Naive thymus-derived CD4-positive, alpha-beta T cell (primary cell): ENCODE results near the gene DIS3L2. TPM values are rescaled to one million over a fixed set of nuclear protein-coding genes. Genes with fewer than 3 reads are reported as not detected.
A peak's percentile ranks its signal among the peaks of the same experiment; 100 is the strongest.

Source experiments
- ATAC-seq: fragments of 150-1000 bp; cut with Tn5 transposase; 2 replicates; pipeline ENCODE4 v1.10.0; 2021; ENCODE audit warnings: mild to moderate bottlenecking, moderate library complexity
- CTCF ChIA-PET: fragments of 350-600 bp; sonication (Branson Sonifier 250); formaldehyde crosslinking; loops from one replicate; lab custom pipeline; 2021; ENCODE audit warnings: antibody characterized with exemption; lab: Charles Lee
- POLR2A ChIA-PET: fragments of 350-600 bp; sonication (Branson Sonifier 250); formaldehyde crosslinking; loops from one replicate; lab custom pipeline; 2021; ENCODE audit warnings: antibody characterized with exemption, inconsistent platforms; lab: Charles Lee
- DNase-seq, 9 donors: peaks; one replicate each; pipeline versions ENCODE4 v3.0.0 to v3.0.0-alpha.2; 2020 to 2022; ENCODE audit warnings: mixed read lengths in 1 of 9
- H3K27ac ChIP-seq: one replicate; pipeline ENCODE4 v1.7.0; 2013; ENCODE audit warnings: mild to moderate bottlenecking, low read depth, low read length, moderate library complexity
- H3K27me3 ChIP-seq, 2 donors: one replicate each; pipeline ENCODE4 v1.7.0; 2013; ENCODE audit warnings: low read length in 2 of 2, mild to moderate bottlenecking in 2 of 2, moderate library complexity in 2 of 2; ENCODE audit not compliant: control insufficient read depth in 2 of 2, insufficient read depth in 2 of 2
- H3K36me3 ChIP-seq, 3 experiments: 1 replicate in 2 of 3; 2 replicates in 1 of 3; pipeline ENCODE4 v1.7.0; 2013; ENCODE audit warnings: low read length in 3 of 3, mild to moderate bottlenecking in 3 of 3, moderate library complexity in 1 of 3; ENCODE audit not compliant: insufficient read depth in 3 of 3, control insufficient read depth in 2 of 3
- H3K4me1 ChIP-seq, 2 donors: one replicate each; pipeline ENCODE4 v1.7.0; 2013; ENCODE audit warnings: low read length in 2 of 2, mild to moderate bottlenecking in 2 of 2, moderate library complexity in 1 of 2; ENCODE audit not compliant: control insufficient read depth in 2 of 2, insufficient read depth in 2 of 2
- H3K4me3 ChIP-seq: 2 replicates; pipeline ENCODE4 v1.7.0; 2013; ENCODE audit warnings: mild to moderate bottlenecking, low read length
- H3K9me3 ChIP-seq, 3 experiments: 1 replicate in 2 of 3; 2 replicates in 1 of 3; pipeline ENCODE4 v1.7.0; 2013; ENCODE audit warnings: low read length in 3 of 3; ENCODE audit not compliant: control insufficient read depth in 2 of 3
- H3K27ac Mint-ChIP-seq, 9 donors: one replicate each; pipeline ENCODE4 v1.8.0; 2020 to 2022; ENCODE audit warnings: mixed read lengths in 9 of 9, mild to moderate bottlenecking in 8 of 9, moderate library complexity in 5 of 9, inconsistent platforms in 2 of 9
- H3K27me3 Mint-ChIP-seq, 5 donors: one replicate each; pipeline ENCODE4 v1.8.0; 2021 to 2022; ENCODE audit warnings: mixed read lengths in 5 of 5, mild to moderate bottlenecking in 1 of 5
- H3K36me3 Mint-ChIP-seq, 5 donors: one replicate each; pipeline ENCODE4 v1.8.0; 2020 to 2022; ENCODE audit warnings: mixed read lengths in 5 of 5, mild to moderate bottlenecking in 3 of 5, inconsistent platforms in 1 of 5
- H3K4me1 Mint-ChIP-seq, 7 donors: one replicate each; pipeline ENCODE4 v1.8.0; 2020 to 2022; ENCODE audit warnings: mixed read lengths in 7 of 7, mild to moderate bottlenecking in 3 of 7, inconsistent platforms in 1 of 7
- H3K4me3 Mint-ChIP-seq, 10 donors: one replicate each; pipeline ENCODE4 v1.8.0; 2020 to 2022; ENCODE audit warnings: mild to moderate bottlenecking in 10 of 10, mixed read lengths in 10 of 10, moderate library complexity in 6 of 10, inconsistent platforms in 2 of 10
- H3K9me3 Mint-ChIP-seq, 11 donors: one replicate each; pipeline ENCODE4 v1.8.0; 2020 to 2022; ENCODE audit warnings: mixed read lengths in 11 of 11, mild to moderate bottlenecking in 4 of 11, inconsistent platforms in 1 of 11, moderate library complexity in 1 of 11
- intact Hi-C, 2 donors: fragments of 100-400 bp; cut with micrococcal nuclease; formaldehyde crosslinking; loops; one replicate each; pipeline ENCODE4 v1.15.1; 2023
- polyA plus RNA-seq, 2 donors: library from polyadenylated mRNA; unstranded; fragments of 300-500 nt; fragmentation: Illumina TruSeq; gene quantifications; one replicate each; pipeline ENCODE4 v1.2.3, GENCODE V29; 2021
- total RNA-seq, 6 experiments: library from RNA in 5 of 6; stranded (reverse) in 5 of 6; gene quantifications; 1 replicate in 5 of 6; 2 replicates in 1 of 6; pipeline ENCODE4 v1.2.3 and lab custom pipeline; 2021 to 2026

DIS3L2 gene
- total and polyA plus RNA-seq, 7 experiments from 2014 or later = 17.9 to 78.4 (median 59.7) TPM

GRCh38 chr2:232210306-232210705 lies 248.8 kb downstream of the DIS3L2 start:
- no peak overlapping the region for H3K27ac ChIP-seq
- DNase-seq = no peak
- Mint-ChIP-seq H3K9me3 (no peaks in the 10 kb centered on the region), H3K4me1 (peaks cover 0 to 15% (median 6%) of the 10 kb centered on the region in 7 donors), H3K27ac (peak overlapping the region in 1 of 9 donors; percentile 16), H3K4me3 (no peak overlapping the region), H3K27me3 (no peaks in the 10 kb centered on the region), H3K36me3 (peaks cover 15 to 49% (median 28%) of the 10 kb centered on the region in 5 donors)
- H3K4me1 ChIP-seq = no peaks in the 10 kb centered on the region
- POLR2A ChIA-PET = no interaction called here
- intact Hi-C loops = no loop called here
- CTCF ChIA-PET = no interaction called here
- no peak overlapping the region for H3K4me3 ChIP-seq
- H3K36me3 ChIP-seq = peaks cover 0 to 28% (median 0%) of the 10 kb centered on the region in 3 experiments
- ATAC-seq = no peak
- H3K9me3 ChIP-seq = no peaks in the 10 kb centered on the region
- no peaks in the 10 kb centered on the region for H3K27me3 ChIP-seq

GRCh38 chr2:232211743-232212686 lies 250.5 kb downstream of the DIS3L2 start:
- no peaks in the 10 kb centered on the region for H3K9me3 ChIP-seq
- ATAC-seq = no peak
- POLR2A ChIA-PET = no interaction called here
- peaks cover 15 to 61% (median 38%) of the 10 kb centered on the region in 5 donors for H3K36me3 Mint-ChIP-seq
- no peaks in the 10 kb centered on the region for H3K27me3 Mint-ChIP-seq
- no peak overlapping the region for H3K4me3 Mint-ChIP-seq
- no peak overlapping the region for H3K4me3 ChIP-seq
- peaks cover 0 to 1% (median 0%) of the 10 kb centered on the region in 11 donors for H3K9me3 Mint-ChIP-seq
- H3K27ac Mint-ChIP-seq = no peak overlapping the region
- H3K36me3 ChIP-seq = peaks cover 0 to 28% (median 0%) of the 10 kb centered on the region in 3 experiments
- no peaks in the 10 kb centered on the region for H3K27me3 ChIP-seq
- intact Hi-C loops = no loop called here
- no peak for DNase-seq
- peaks cover 5 to 20% (median 15%) of the 10 kb centered on the region in 7 donors for H3K4me1 Mint-ChIP-seq
- no peaks in the 10 kb centered on the region for H3K4me1 ChIP-seq
- CTCF ChIA-PET = no interaction called here
- no peak overlapping the region for H3K27ac ChIP-seq

- no peak overlapping the region for H3K4me3 ChIP-seq
- peaks cover 15 to 61% (median 38%) of the 10 kb centered on the region in 5 donors for H3K36me3 Mint-ChIP-seq
- no peak for DNase-seq
- H3K36me3 ChIP-seq = peaks cover 0 to 28% (median 0%) of the 10 kb centered on the region in 3 experiments
- no peaks in the 10 kb centered on the region for H3K9me3 ChIP-seq
- no peaks in the 10 kb centered on the region for H3K27me3 Mint-ChIP-seq
- intact Hi-C loops = no loop called here
- H3K4me1 ChIP-seq = peaks cover 0 to 6% of the 10 kb centered on the region in 2 donors
- H3K4me3 Mint-ChIP-seq = no peak overlapping the region
- no peak for ATAC-seq
- H3K27me3 ChIP-seq = no peaks in the 10 kb centered on the region
- POLR2A ChIA-PET = no interaction called here
- CTCF ChIA-PET = no interaction called here
- H3K27ac ChIP-seq = no peak overlapping the region
- H3K9me3 Mint-ChIP-seq = peaks cover 0 to 1% (median 0%) of the 10 kb centered on the region in 11 donors
- no peak overlapping the region for H3K27ac Mint-ChIP-seq
- H3K4me1 Mint-ChIP-seq = peaks cover 5 to 26% (median 21%) of the 10 kb centered on the region in 7 donors
These were observed 251.7 kb downstream of the DIS3L2 start for GRCh38 chr2:232213176-232213575.

- Mint-ChIP-seq H3K4me1 (peaks cover 10 to 35% (median 30%) of the 10 kb centered on the region in 7 donors), H3K27ac (no peak overlapping the region), H3K36me3 (peaks cover 15 to 61% (median 36%) of the 10 kb centered on the region in 5 donors), H3K9me3 (peaks cover 0 to 1% (median 0%) of the 10 kb centered on the region in 11 donors), H3K27me3 (no peaks in the 10 kb centered on the region), H3K4me3 (no peak overlapping the region)
- Histone ChIP-seq H3K9me3 (no peaks in the 10 kb centered on the region), H3K36me3 (peaks cover 0 to 27% (median 0%) of the 10 kb centered on the region in 3 experiments), H3K27me3 (no peaks in the 10 kb centered on the region), H3K27ac (no peak overlapping the region), H3K4me3 (no peak overlapping the region), H3K4me1 (peaks cover 4 to 15% of the 10 kb centered on the region in 2 donors)
- intact Hi-C loops = no loop called here
- DNase-seq (no peak), ATAC-seq (no peak)
- ChIA-PET POLR2A (no interaction called here), CTCF (no interaction called here)
These were observed 252.5 kb downstream of the DIS3L2 start for GRCh38 chr2:232214053-232214452.

DNA sequence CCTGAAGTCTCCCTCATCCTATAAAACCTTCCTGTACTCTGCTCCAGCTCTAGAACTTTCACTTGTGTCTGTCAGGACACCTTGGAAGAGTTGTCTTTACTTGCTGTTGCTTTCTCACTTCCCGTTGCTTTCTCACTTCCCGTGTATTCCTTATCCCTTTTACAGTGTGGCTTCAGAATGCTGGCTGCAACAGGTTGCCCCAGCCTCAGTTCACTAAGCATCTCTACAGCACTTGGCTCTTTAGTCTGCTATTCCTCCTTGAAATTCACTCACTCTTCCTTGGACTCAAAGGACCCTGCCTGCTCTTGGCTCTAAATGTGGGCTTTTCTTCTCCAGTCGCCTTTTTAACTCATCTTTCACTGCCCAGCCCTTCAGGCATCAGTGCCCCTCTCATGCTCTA lies 254.5 kb downstream of the DIS3L2 start:
- Mint-ChIP-seq H3K9me3 (peaks cover 0 to 1% (median 0%) of the 10 kb centered on the region in 11 donors), H3K4me1 (peaks cover 17 to 43% (median 38%) of the 10 kb centered on the region in 7 donors), H3K36me3 (peaks cover 7 to 42% (median 18%) of the 10 kb centered on the region in 5 donors), H3K4me3 (no peak overlapping the region), H3K27me3 (no peaks in the 10 kb centered on the region), H3K27ac (peak overlapping the region in 3 of 9 donors; percentile 7 to 62 (median 49))
- H3K36me3 ChIP-seq = peaks cover 0 to 15% (median 0%) of the 10 kb centered on the region in 3 experiments
- DNase-seq (no peak), ATAC-seq (no peak)
- peaks cover 4 to 21% of the 10 kb centered on the region in 2 donors for H3K4me1 ChIP-seq
- H3K4me3 ChIP-seq = no peak overlapping the region
- no peaks in the 10 kb centered on the region for H3K27me3 ChIP-seq
- no peak overlapping the region for H3K27ac ChIP-seq
- CTCF ChIA-PET = no interaction called here
- intact Hi-C loops = no loop called here
- POLR2A ChIA-PET = no interaction called here
- H3K9me3 ChIP-seq = no peaks in the 10 kb centered on the region

DNA sequence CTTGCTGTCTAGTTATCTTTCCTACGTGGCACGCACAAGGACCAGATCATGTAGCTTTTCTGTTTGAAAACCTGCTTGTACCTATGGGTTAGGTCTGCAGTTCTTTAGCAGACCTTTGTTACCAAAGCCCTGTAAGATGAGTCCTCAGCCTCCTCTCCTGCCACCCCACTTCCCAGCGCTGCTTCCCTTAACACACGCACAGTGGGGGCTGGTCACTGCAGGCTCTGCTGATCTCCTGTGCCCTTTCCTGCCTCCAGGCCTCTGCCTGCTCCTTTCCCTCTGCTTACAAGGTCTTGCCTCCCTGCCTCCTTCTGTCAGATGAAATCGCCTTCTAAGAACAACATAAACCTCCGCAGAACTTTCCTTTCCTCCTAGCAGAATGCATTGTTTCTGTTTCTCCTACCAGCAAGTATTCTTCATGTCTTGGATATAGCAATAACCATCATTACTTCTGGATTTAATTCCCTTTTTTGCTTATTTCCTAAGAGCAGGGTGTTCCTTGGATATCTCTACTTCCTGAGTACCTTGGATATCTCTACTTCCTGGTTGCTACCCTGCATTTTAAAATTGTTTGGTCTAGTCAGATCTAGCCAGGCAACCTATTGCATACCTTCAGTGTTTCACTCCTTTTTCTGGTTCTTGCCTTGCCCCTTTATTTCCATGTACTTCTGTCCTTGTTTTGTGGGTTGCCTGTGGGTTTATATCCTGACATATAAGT lies 257.4 kb downstream of the DIS3L2 start:
- H3K9me3 ChIP-seq = no peaks in the 10 kb centered on the region
- ATAC-seq (no peak), DNase-seq (no peak)
- ChIA-PET CTCF (no interaction called here), POLR2A (no interaction called here)
- no peak overlapping the region for H3K27ac ChIP-seq
- H3K36me3 ChIP-seq = peaks cover 0 to 10% (median 0%) of the 10 kb centered on the region in 3 experiments
- peaks cover 12 to 37% (median 33%) of the 10 kb centered on the region in 7 donors for H3K4me1 Mint-ChIP-seq
- H3K27me3 ChIP-seq = no peaks in the 10 kb centered on the region
- H3K4me3 Mint-ChIP-seq = peak overlapping the region in 9 of 10 donors; percentile 4 to 63 (median 15)
- peaks cover 0 to 1% (median 0%) of the 10 kb centered on the region in 11 donors for H3K9me3 Mint-ChIP-seq
- H3K27me3 Mint-ChIP-seq = no peaks in the 10 kb centered on the region
- peak overlapping the region in 7 of 9 donors; percentile 5 to 79 (median 27) for H3K27ac Mint-ChIP-seq
- peaks cover 0 to 40% (median 21%) of the 10 kb centered on the region in 5 donors for H3K36me3 Mint-ChIP-seq
- no peak overlapping the region for H3K4me3 ChIP-seq
- intact Hi-C loops = no loop called here
- H3K4me1 ChIP-seq = peaks cover 4 to 21% of the 10 kb centered on the region in 2 donors
